LNCaP clone FGC (cell line): ENCODE results near the gene PTPRT.
A peak's percentile ranks its signal among the peaks of the same experiment; 100 is the strongest.

ENCODE experiments used
- DNase-seq: peaks from one replicate; pipeline ENCODE4 v3.0.0-alpha.2; 2011; ENCODE audit warnings: low read depth
- H3K4me3 ChIP-seq: 2 replicates; pipeline ENCODE4 v1.5.1; 2011; ENCODE audit warnings: mild to moderate bottlenecking, low read depth, low read length, control low read depth
- TF ChIP-seq, protein P1 (sequence below): IDR thresholded peaks from 2 replicates; pipeline ENCODE4 v1.5.1; 2012; ENCODE audit warnings: mild to moderate bottlenecking; ENCODE audit not compliant: control insufficient read depth, insufficient read depth; ENCODE audit errors: extremely low read depth

The PTPRT gene

DNA sequence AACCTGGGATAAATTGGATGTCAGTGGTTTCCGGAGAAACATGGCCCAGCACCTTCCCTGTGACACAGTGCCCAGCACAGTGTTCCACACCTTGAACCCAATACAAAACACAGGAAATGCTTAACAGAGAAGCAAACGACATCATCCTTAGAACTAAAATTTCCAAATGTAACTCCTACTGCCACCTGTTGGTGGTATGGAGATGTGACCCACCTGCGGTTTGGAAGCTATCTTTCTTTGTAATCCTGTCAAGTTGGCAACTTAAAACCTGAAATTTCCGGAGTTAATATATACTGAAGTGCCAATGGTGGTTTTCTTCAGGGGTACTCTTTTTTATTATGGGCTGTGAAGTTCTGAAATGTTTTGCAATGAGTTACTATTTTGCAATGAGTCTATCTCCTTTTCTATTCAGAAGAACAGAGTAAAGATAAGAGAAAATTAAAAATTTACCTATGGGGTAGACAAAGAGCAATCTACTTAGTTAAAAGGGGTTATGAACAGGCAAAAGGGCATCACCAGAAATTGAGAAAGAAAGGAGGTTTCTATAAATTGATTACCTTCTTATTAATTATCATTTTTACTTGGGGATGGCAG lies 658.8 kb downstream of the PTPRT start:
- peak; percentile 14 for DNase-seq
- TF ChIP-seq, protein P1, sequence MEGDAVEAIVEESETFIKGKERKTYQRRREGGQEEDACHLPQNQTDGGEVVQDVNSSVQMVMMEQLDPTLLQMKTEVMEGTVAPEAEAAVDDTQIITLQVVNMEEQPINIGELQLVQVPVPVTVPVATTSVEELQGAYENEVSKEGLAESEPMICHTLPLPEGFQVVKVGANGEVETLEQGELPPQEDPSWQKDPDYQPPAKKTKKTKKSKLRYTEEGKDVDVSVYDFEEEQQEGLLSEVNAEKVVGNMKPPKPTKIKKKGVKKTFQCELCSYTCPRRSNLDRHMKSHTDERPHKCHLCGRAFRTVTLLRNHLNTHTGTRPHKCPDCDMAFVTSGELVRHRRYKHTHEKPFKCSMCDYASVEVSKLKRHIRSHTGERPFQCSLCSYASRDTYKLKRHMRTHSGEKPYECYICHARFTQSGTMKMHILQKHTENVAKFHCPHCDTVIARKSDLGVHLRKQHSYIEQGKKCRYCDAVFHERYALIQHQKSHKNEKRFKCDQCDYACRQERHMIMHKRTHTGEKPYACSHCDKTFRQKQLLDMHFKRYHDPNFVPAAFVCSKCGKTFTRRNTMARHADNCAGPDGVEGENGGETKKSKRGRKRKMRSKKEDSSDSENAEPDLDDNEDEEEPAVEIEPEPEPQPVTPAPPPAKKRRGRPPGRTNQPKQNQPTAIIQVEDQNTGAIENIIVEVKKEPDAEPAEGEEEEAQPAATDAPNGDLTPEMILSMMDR: peak; percentile 74
- no peak overlapping the region for H3K4me3 ChIP-seq

DNA sequence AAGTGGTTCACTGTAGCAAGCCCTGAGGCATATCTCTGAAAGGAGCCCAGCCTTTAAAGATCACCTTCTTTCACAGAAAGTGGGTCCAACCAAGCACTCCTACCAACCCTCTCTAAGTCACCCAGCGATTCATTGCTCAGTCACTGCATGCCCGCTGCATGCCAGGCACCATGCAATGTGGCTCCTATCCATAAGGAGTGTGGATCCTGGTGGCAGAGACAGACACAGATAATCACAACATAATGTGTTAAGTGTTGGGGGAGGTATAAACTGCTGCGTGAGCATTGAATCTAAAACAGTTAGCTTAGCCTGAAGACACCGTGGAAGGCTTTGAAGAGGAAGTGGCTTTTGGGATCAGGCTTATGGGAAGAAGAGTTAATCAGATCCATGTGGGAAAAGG lies 659.5 kb downstream of the PTPRT start:
- DNase-seq: no peak
- TF ChIP-seq, protein P1: no peak
- no peak overlapping the region for H3K4me3 ChIP-seq

DNA sequence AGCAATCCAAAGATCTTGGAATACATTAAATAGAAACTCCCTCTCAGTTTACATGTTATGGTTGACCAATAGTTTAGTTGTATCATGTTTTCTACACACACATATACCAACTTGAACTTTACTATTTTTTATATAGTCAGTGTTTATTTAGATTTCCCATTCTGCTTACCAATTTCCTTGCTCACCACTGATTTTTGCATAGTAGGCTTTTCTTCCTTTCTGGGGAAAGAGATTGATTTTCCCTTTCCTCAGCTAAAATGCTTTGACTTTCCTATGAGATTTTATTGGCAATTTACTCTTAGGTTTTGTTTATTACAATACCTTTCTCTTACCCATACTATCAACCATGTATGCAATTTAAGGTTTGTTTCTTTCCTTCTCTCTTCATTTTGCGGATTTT lies 665.6 kb downstream of the PTPRT start:
- no peak overlapping the region for H3K4me3 ChIP-seq
- TF ChIP-seq, protein P1: no peak
- no peak for DNase-seq

DNA sequence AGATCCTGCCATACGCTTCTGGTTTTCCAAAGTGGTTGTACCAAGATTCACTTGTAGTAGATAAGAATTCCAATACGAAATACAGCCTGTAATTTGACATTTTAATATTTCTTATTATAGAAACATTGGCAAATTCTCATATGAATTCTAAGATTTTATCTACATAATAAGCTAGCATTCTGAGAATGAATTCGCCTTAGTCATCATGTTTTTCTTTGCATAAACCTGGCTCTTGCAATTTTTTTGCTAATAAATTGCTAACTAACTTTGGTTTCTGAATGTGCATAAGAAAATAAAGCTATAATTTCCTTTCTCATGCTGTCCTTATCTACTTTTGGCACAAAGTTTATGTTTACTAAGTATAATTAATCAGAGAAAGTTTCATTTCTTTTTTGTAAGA lies 673.0 kb downstream of the PTPRT start:
- TF ChIP-seq, protein P1: no peak
- H3K4me3 ChIP-seq: no peak overlapping the region
- no peak for DNase-seq

DNA sequence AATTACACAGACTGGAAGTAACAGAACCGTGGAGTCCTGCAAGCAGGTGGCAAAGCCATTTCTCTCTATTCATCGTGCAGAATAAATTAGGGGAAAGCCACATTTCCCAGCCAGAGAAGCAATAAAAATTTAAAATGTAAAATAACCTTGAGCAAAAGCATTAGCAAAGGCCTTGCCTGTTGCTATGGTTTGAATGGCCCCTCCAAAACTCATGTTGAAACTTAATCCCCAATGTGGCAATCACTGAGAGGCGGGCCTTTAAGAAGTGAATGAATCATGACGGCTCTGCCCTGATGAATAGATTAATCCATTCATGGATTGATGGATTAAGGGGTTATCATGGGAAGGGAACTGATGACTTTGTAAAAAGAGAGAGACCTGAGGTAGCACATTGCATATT lies 679.0 kb downstream of the PTPRT start:
- TF ChIP-seq, protein P1: no peak
- DNase-seq: no peak
- H3K4me3 ChIP-seq: no peak overlapping the region

DNA sequence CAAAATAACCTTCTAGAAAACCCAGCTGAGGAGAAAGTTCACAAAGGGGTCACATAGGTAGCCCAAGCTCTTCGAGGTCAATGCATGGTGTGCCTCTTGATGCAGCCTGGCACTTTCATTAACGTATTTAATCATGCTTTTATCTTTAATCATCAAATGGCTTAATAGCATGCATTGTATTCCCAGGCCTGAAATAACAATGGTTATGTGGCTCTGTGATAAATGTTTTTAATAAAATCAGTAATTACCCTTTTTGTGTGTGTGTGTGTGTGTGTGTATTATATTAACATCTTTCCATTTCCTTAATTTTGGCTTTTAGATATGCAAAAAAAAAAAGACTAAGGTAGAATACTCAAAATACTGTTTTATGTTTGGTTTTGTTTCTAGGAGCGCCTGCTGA lies 681.8 kb downstream of the PTPRT start:
- TF ChIP-seq, protein P1: no peak
- no peak overlapping the region for H3K4me3 ChIP-seq
- DNase-seq: no peak

DNA sequence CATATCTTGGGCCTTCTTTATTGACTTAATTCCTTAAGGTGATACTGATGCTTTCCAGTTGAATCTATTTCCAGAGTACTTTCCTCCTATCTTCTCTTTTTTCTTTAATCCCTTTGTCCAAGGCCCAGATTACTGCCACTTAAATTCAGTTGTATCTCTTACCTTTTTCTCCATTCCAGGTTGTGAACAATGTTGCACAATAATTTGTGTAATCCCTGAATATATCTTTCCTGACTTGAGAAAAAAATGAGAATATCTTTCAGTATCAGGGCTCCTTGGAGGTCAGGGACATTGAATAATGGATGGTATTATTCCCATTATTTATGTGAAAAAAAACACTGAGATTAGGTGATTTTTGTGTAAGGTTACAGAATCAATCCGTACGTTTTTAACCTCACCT lies 683.3 kb downstream of the PTPRT start:
- no peak for DNase-seq
- no peak overlapping the region for H3K4me3 ChIP-seq
- TF ChIP-seq, protein P1: no peak
